HepG2 (cell line): Measurements from ENCODE around the gene PPP1R14D. TPM values are rescaled to one million over a fixed set of nuclear protein-coding genes. Genes with fewer than 3 reads are reported as not detected.

Experiments
- ARID5B ChIP-seq: IDR thresholded peaks from 2 replicates; pipeline ENCODE4 v1.4.0; 2020; ENCODE audit warnings: mild to moderate bottlenecking, missing genetic modification reagents
- BCLAF1 ChIP-seq: fragments of 450-650 bp; IDR thresholded peaks from 2 replicates; pipeline ENCODE4 v1.6.1; 2017; ENCODE audit warnings: mild to moderate bottlenecking
- EEA1 ChIP-seq: sonication (generic); formaldehyde crosslinking; IDR thresholded peaks from 2 replicates; pipeline ENCODE4 v1.5.1; 2020; ENCODE audit warnings: mild to moderate bottlenecking, missing genetic modification reagents, borderline replicate concordance
- EZH2 ChIP-seq: conservative IDR thresholded peaks from 2 replicates; pipeline ENCODE4 v1.6.1; 2012; ENCODE audit warnings: mild to moderate bottlenecking, low read depth, low read length, moderate library complexity
- HES4 ChIP-seq: sonication (generic); formaldehyde crosslinking; IDR thresholded peaks from 2 replicates; pipeline ENCODE4 v1.9.0; 2021; ENCODE audit warnings: mild to moderate bottlenecking, missing genetic modification reagents, borderline replicate concordance
- KDM1A ChIP-seq: IDR thresholded peaks from 2 replicates; pipeline ENCODE4 v1.6.1; 2016; ENCODE audit warnings: missing compliant biosample characterization
- KDM5A ChIP-seq: fragments of 200-600 bp; sonication (generic); IDR thresholded peaks from 2 replicates; pipeline ENCODE4 v1.7.0; 2018; ENCODE audit warnings: antibody characterized with exemption, mild to moderate bottlenecking, low read length, borderline replicate concordance
- NFYB ChIP-seq: sonication (generic); formaldehyde crosslinking; IDR thresholded peaks from 2 replicates; pipeline ENCODE4 v1.4.0; 2020; ENCODE audit warnings: missing genetic modification reagents
- NR0B2 ChIP-seq: sonication (generic); formaldehyde crosslinking; IDR thresholded peaks from 2 replicates; pipeline ENCODE4 v1.4.0; 2020; ENCODE audit warnings: mild to moderate bottlenecking, missing genetic modification reagents
- TBX3 ChIP-seq: fragments of 450-650 bp; IDR thresholded peaks from 2 replicates; pipeline ENCODE4 v1.6.1; 2017; ENCODE audit warnings: antibody characterized with exemption, mild to moderate bottlenecking, inconsistent platforms, borderline replicate concordance
- U2AF2 ChIP-seq: fragments of 200-400 bp; formaldehyde crosslinking; IDR thresholded peaks from 2 replicates; pipeline ENCODE4 v1.6.1; 2017; ENCODE audit warnings: low read depth, mild to moderate bottlenecking, low read length
- ZBTB39 ChIP-seq: sonication (generic); formaldehyde crosslinking; IDR thresholded peaks from 2 replicates; pipeline ENCODE4 v1.5.0; 2020; ENCODE audit warnings: missing genetic modification reagents
- ZBTB7A ChIP-seq: sonication (generic); formaldehyde crosslinking; IDR thresholded peaks from 2 replicates; pipeline ENCODE4 v1.8.0; 2022; ENCODE audit warnings: mild to moderate bottlenecking, missing genetic modification reagents
- ZC3H4 ChIP-seq: sonication (generic); formaldehyde crosslinking; IDR thresholded peaks from 2 replicates; pipeline ENCODE4 v1.4.0; 2020; ENCODE audit warnings: missing genetic modification reagents, borderline replicate concordance
- ZNF101 ChIP-seq: sonication (generic); formaldehyde crosslinking; IDR thresholded peaks from 2 replicates; pipeline ENCODE4 v1.4.0; 2020; ENCODE audit warnings: mild to moderate bottlenecking, low read depth, missing genetic modification reagents, borderline replicate concordance
- ZNF12 ChIP-seq: sonication (generic); formaldehyde crosslinking; IDR thresholded peaks from 2 replicates; pipeline ENCODE4 v1.5.0; 2020; ENCODE audit warnings: missing genetic modification reagents
- ZNF160 ChIP-seq: sonication (generic); formaldehyde crosslinking; IDR thresholded peaks from 2 replicates; pipeline ENCODE4 v1.8.0; 2022; ENCODE audit warnings: mild to moderate bottlenecking, inconsistent platforms, missing genetic modification reagents
- ZNF329 ChIP-seq: sonication (generic); formaldehyde crosslinking; IDR thresholded peaks from 2 replicates; pipeline ENCODE4 v1.9.0; 2021; ENCODE audit warnings: low read depth, mild to moderate bottlenecking, missing genetic modification reagents
- ZNF713 ChIP-seq: sonication (generic); formaldehyde crosslinking; IDR thresholded peaks from 2 replicates; pipeline ENCODE4 v1.4.0; 2020; ENCODE audit warnings: mild to moderate bottlenecking, missing genetic modification reagents
- polyA plus RNA-seq, 8 experiments: library from polyadenylated mRNA; depleted of rRNA in 3 of 8; stranded (reverse) in 7 of 8; unstranded in 1 of 8; fragments of >200 nt; fragmentation: Illumina TruSeq in 4 of 8; extraction: Trizol in 4 of 8; gene quantifications; 2 replicates each; pipeline versions ENCODE4 v1.2.1 to v1.2.3, GENCODE V29; 2011 to 2016; ENCODE audit warnings: low read depth in 4 of 8, missing spikeins in 1 of 8, mixed read lengths in 1 of 8; ENCODE audit not compliant: insufficient read depth in 1 of 8
- total RNA-seq, 5 experiments: library from RNA; depleted of rRNA; stranded (reverse); fragments of >200 nt; fragmentation: Illumina TruSeq; extraction: Trizol; gene quantifications; 2 replicates each; pipeline ENCODE4 v1.2.3, GENCODE V29; 2016; ENCODE audit warnings: low read depth in 1 of 5

Gene PPP1R14D
- total and polyA plus RNA-seq, 2 of the 13 experiments (the other 11 are each of a cell fraction or from before 2014, with no cell fraction given): 0.53 to 0.55 TPM

GRCh38 chr15:40807028-40807887 lies 21.2 kb downstream of the PPP1R14D start, which contains the start of the genes DNAJC17 and ZFYVE19 (continued):
- TF ChIP-seq ARID5B (CRISPR knock-in tag): no peak
- TF ChIP-seq ZNF12 (CRISPR knock-in tag): no peak
- no peak; the same call in 1 of the 2 replicates for TF ChIP-seq ZNF160
- no peak for TF ChIP-seq BCLAF1
- peak; percentile 77; the same call in 1 of the 2 replicates for TF ChIP-seq KDM5A
- no peak for TF ChIP-seq ZBTB39 (CRISPR knock-in tag)
- TF ChIP-seq U2AF2: no peak
- TF ChIP-seq ZNF713 (CRISPR knock-in tag): 0 out of 2 replicates have a peak, but pooled peaks have one; percentile 5
- peak; percentile 93 for TF ChIP-seq HES4 (CRISPR knock-in tag)
- TF ChIP-seq EZH2: no peak
- TF ChIP-seq TBX3: no peak
- TF ChIP-seq ZNF101: no peak
- peak; percentile 98 for TF ChIP-seq ZBTB7A (CRISPR knock-in tag)
- TF ChIP-seq EEA1 (CRISPR knock-in tag): 0 out of 2 replicates have a peak, but pooled peaks have one; percentile 53
- TF ChIP-seq KDM1A: no peak
- no peak for TF ChIP-seq ZC3H4 (CRISPR knock-in tag)
- peak; percentile 53 for TF ChIP-seq NFYB (CRISPR knock-in tag)
- peak; percentile 66; the same call in 1 of the 2 replicates for TF ChIP-seq NR0B2 (CRISPR knock-in tag)
- TF ChIP-seq ZNF329 (CRISPR knock-in tag): no peak; the same call in 1 of the 2 replicates
